ENCODE data around the gene BAIAP2L2.

GRCh38 chr22:38067761-38068360, 42.6 kb downstream of the BAIAP2L2 start:
- TF ChIP-seq CTCF (IDR thresholded peaks at IDR 0.05; ENCODE audit: insufficient read depth, low read depth, low read length), result no peak
- no peak for TF ChIP-seq EZH2 (IDR thresholded peaks at IDR 0.05; ENCODE audit: insufficient read depth, low read length)

Data from astrocyte (in vitro differentiated cells and primary cell).